Right atrium auricular region (tissue), 2 donors: ENCODE results near the gene DRC3. TPM values are rescaled to one million over a fixed set of nuclear protein-coding genes. Genes with fewer than 3 reads are reported as not detected.

Experiments used
- DNase-seq: peaks from one replicate; pipeline ENCODE4 v3.0.0-alpha.2; 2019; ENCODE audit warnings: low spot score
- H3K27ac ChIP-seq, 2 donors: fragments of 200-600 bp; sonication (generic); 1 replicate in 1 of 2; 2 replicates in 1 of 2; pipeline ENCODE4 v1.5.1; 2016 to 2019
- H3K27me3 ChIP-seq, 2 donors: fragments of 200-600 bp; sonication (generic); one replicate each; pipeline versions ENCODE4 v1.5.1 to v1.6.0; 2017 to 2019
- H3K36me3 ChIP-seq: fragments of 200-600 bp; sonication (generic); one replicate; pipeline ENCODE4 v1.5.1; 2016
- H3K4me1 ChIP-seq, 2 donors: fragments of 200-600 bp; sonication (generic); one replicate each; pipeline versions ENCODE4 v1.5.1 to v1.6.0; 2017 to 2019
- H3K4me3 ChIP-seq, 2 donors: fragments of 200-600 bp; sonication (generic); 1 replicate in 1 of 2; 2 replicates in 1 of 2; pipeline ENCODE4 v1.5.1; 2017 to 2019; ENCODE audit warnings: mild to moderate bottlenecking in 1 of 2, moderate library complexity in 1 of 2
- H3K9me3 ChIP-seq, 2 donors: fragments of 200-600 bp; sonication (generic); one replicate each; pipeline ENCODE4 v1.5.1; 2019
- total RNA-seq, 2 donors: library from RNA; depleted of rRNA; stranded (reverse); fragments of >200 nt; gene quantifications; one replicate each; pipeline ENCODE4 v1.1.0, GENCODE V29; 2016
- TF ChIP-seq, protein P1 (sequence below), 2 donors: fragments of 200-600 bp; sonication (generic); IDR thresholded peaks; one replicate each; pipeline ENCODE4 v1.5.1; 2019; ENCODE audit warnings: antibody characterized with exemption in 2 of 2

The DRC3 gene
- total RNA-seq, 2 donors from 2014 or later = 0.94 to 1.7 TPM

DNA sequence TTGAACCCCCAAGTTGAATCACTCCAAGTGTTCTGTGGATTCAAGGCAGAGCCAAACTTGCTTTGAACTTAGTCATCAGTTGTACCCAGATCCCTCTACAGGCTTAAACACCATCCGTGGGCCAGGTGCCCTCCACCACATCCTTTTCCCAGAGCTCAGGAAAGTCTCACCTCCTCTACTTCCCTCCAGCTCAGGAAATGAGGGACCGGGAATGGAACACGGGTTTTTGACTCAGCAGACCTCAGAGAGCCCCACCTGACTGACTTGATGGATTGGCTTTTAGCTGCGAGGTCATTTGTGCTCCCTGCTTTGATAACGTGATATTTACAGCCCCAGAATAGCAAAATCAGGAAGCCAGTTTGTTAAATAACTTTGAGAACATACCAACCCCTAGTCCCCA, 86.6 kb downstream of the DRC3 start:
- no peak overlapping the region for H3K27ac ChIP-seq
- H3K9me3 ChIP-seq = no peaks in the 10 kb centered on the region
- peaks cover 53% of the 10 kb centered on the region for H3K36me3 ChIP-seq
- no peak for DNase-seq
- H3K27me3 ChIP-seq = no peaks in the 10 kb centered on the region
- TF ChIP-seq, protein P1, sequence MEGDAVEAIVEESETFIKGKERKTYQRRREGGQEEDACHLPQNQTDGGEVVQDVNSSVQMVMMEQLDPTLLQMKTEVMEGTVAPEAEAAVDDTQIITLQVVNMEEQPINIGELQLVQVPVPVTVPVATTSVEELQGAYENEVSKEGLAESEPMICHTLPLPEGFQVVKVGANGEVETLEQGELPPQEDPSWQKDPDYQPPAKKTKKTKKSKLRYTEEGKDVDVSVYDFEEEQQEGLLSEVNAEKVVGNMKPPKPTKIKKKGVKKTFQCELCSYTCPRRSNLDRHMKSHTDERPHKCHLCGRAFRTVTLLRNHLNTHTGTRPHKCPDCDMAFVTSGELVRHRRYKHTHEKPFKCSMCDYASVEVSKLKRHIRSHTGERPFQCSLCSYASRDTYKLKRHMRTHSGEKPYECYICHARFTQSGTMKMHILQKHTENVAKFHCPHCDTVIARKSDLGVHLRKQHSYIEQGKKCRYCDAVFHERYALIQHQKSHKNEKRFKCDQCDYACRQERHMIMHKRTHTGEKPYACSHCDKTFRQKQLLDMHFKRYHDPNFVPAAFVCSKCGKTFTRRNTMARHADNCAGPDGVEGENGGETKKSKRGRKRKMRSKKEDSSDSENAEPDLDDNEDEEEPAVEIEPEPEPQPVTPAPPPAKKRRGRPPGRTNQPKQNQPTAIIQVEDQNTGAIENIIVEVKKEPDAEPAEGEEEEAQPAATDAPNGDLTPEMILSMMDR (IDR thresholded peaks at IDR 0.05) = no peak
- no peak overlapping the region for H3K4me3 ChIP-seq
- no peaks in the 10 kb centered on the region for H3K4me1 ChIP-seq

DNA sequence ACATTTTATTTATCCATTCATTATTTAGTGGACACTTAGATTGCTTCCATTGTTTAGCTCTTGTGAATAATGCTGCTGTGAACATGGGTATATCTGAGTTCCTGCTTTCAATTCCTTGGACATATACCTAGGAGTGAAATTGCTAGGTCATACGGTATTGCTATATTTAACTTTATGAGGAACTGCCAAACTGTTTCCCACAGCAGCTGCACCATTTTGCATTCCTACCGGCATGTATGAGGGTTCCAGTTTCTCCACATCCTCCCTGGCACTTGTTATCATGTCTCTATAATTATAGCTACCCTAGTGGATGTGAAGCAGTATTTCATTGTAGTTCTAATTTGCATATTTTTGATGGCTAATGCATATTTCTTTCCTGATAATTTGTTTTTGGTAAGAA, 91.4 kb downstream of the DRC3 start:
- H3K27me3 ChIP-seq = no peaks in the 10 kb centered on the region
- no peak overlapping the region for H3K4me3 ChIP-seq
- no peaks in the 10 kb centered on the region for H3K9me3 ChIP-seq
- TF ChIP-seq, protein P1 (IDR thresholded peaks at IDR 0.05) = no peak
- DNase-seq = no peak
- peaks cover 55% of the 10 kb centered on the region for H3K36me3 ChIP-seq
- no peaks in the 10 kb centered on the region for H3K4me1 ChIP-seq
- no peak overlapping the region for H3K27ac ChIP-seq

DNA sequence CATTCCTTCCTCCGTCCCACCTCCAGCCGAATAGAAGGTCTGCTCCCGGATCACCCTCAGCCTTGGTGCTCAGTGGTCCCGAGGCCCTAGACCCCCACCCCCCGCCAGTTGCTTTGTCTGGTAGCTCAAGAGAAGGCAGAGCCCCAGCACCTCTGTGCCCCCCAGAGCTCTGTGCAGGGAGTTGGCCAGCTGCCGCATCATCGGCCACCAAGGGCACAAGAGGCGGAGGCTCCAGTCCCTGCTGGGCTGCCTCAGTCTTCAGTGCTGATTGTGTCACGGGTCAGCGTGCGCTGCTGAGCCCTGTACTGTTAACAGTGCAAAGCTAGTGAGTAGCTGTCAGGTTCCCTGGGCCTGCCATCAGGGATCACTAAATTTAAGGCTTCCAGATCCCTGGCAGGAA, 92.9 kb downstream of the DRC3 start:
- H3K4me1 ChIP-seq = no peaks in the 10 kb centered on the region
- H3K4me3 ChIP-seq = no peak overlapping the region
- TF ChIP-seq, protein P1 (IDR thresholded peaks at IDR 0.05) = no peak
- no peak overlapping the region for H3K27ac ChIP-seq
- H3K9me3 ChIP-seq = no peaks in the 10 kb centered on the region
- no peak for DNase-seq
- peaks cover 46% of the 10 kb centered on the region for H3K36me3 ChIP-seq
- H3K27me3 ChIP-seq = no peaks in the 10 kb centered on the region

Other genes with a start within 250 kb of the DRC3 start
- gene SREBF1, start 135.9 kb upstream of the DRC3 start, total RNA-seq = 10 to 100 TPM; 17.0 to 29.8 TPM
- 100 to 1,000 TPM; 186 to 347 TPM for gene TOM1L2, start 462 bp upstream of the DRC3 start, total RNA-seq
- 10 to 100 TPM; 11.1 to 47.0 TPM for gene ATPAF2, start 66.3 kb downstream of the DRC3 start, total RNA-seq
- 10 to 100 TPM; 14.0 to 22.1 TPM for gene GID4, start 66.5 kb downstream of the DRC3 start, total RNA-seq
- gene DRG2, start 115.1 kb downstream of the DRC3 start, total RNA-seq = 10 to 100 TPM; 18.2 to 27.7 TPM
- under 1 TPM in 1 of 2 donors, not detected in 1; 0.20 TPM for gene MYO15A, start 135.9 kb downstream of the DRC3 start, total RNA-seq
- 100 to 1,000 TPM; 177 to 193 TPM for gene ALKBH5, start 211.0 kb downstream of the DRC3 start, total RNA-seq